ENCODE results near the gene TBC1D17.

TBC1D17 gene

GRCh38 chr19:49850487-49851342 is 26.8 kb upstream of the TBC1D17 start, which contains the start of gene PTOV1:
Gene PTOV1 (plus strand): TSS chr19:49851159.
- peak within 1 kb of the TSS; percentile 100 for H3K4me3 ChIP-seq (ENCODE audit: severe bottlenecking)
- H3K27ac ChIP-seq (ENCODE audit: poor library complexity, severe bottlenecking) = peak within 1 kb of the TSS; percentile 85
- H3K4me1 ChIP-seq (ENCODE audit: insufficient read depth, poor library complexity, severe bottlenecking) = peaks cover 21% of the 10 kb centered on the region
- DNase-seq (ENCODE audit: low spot score) = peak; percentile 93
- peak; percentile 74 for ATAC-seq (ENCODE audit: low read depth)
- TF ChIP-seq, protein P1, sequence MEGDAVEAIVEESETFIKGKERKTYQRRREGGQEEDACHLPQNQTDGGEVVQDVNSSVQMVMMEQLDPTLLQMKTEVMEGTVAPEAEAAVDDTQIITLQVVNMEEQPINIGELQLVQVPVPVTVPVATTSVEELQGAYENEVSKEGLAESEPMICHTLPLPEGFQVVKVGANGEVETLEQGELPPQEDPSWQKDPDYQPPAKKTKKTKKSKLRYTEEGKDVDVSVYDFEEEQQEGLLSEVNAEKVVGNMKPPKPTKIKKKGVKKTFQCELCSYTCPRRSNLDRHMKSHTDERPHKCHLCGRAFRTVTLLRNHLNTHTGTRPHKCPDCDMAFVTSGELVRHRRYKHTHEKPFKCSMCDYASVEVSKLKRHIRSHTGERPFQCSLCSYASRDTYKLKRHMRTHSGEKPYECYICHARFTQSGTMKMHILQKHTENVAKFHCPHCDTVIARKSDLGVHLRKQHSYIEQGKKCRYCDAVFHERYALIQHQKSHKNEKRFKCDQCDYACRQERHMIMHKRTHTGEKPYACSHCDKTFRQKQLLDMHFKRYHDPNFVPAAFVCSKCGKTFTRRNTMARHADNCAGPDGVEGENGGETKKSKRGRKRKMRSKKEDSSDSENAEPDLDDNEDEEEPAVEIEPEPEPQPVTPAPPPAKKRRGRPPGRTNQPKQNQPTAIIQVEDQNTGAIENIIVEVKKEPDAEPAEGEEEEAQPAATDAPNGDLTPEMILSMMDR (IDR thresholded peaks at IDR 0.05; ENCODE audit: poor library complexity, severe bottlenecking) = no peak
- no peaks in the 10 kb centered on the region for H3K9me3 ChIP-seq (ENCODE audit: severe bottlenecking)
- peaks cover 11% of the 10 kb centered on the region for H3K36me3 ChIP-seq (ENCODE audit: low read depth)
- H3K27me3 ChIP-seq (ENCODE audit: insufficient read depth, poor library complexity, severe bottlenecking) = no peaks in the 10 kb centered on the region

DNA sequence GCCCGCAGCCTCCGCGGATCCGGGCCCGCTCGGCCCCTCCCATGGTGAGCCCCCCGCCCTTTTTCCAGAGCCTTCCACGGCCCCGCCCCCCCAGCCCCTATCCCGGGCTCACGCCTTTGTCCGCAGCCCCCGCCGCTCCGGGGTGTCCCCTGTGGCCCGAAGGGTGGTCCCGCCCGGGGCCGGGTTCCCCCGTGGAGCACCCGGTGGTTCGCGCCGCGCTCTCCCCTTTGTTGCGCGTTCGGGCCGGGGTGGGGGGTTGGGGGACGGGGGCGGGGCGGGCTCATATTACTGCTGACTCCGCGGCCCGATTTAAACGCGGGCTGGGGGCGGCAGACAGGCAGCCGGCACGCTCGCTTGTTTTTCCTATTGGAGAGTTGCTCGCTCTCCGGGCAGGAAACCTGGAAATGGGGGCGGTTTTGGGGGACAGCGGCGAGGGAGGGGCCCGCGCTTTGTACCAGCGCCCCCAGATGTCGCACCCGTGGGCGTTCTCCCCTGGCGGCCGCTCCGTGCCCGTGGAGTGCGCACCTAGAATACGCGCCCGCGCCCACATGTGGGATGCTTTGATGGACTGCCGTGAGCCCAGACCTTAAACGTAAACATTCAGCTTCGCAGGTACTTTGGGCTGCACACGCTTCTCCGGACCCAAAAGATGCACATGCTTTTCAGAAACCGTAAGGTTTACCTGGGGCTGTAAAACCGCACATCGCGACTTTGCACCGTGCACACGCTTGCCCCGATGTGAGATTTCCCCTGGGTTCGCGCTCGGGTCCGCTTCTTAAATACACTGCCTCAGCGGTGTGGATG is 25.8 kb upstream of the TBC1D17 start:
- Histone ChIP-seq H3K27ac (ENCODE audit: poor library complexity, severe bottlenecking) (peak overlapping the region; percentile 85), H3K4me3 (ENCODE audit: severe bottlenecking) (peak overlapping the region; percentile 100), H3K27me3 (ENCODE audit: insufficient read depth, poor library complexity, severe bottlenecking) (no peaks in the 10 kb centered on the region), H3K9me3 (ENCODE audit: severe bottlenecking) (no peaks in the 10 kb centered on the region), H3K4me1 (ENCODE audit: insufficient read depth, poor library complexity, severe bottlenecking) (peaks cover 21% of the 10 kb centered on the region), H3K36me3 (ENCODE audit: low read depth) (peaks cover 14% of the 10 kb centered on the region)
- TF ChIP-seq, protein P1 (IDR thresholded peaks at IDR 0.05; ENCODE audit: poor library complexity, severe bottlenecking) = no peak
- DNase-seq (ENCODE audit: low spot score) = no peak
- ATAC-seq (ENCODE audit: low read depth) = no peak

DNA sequence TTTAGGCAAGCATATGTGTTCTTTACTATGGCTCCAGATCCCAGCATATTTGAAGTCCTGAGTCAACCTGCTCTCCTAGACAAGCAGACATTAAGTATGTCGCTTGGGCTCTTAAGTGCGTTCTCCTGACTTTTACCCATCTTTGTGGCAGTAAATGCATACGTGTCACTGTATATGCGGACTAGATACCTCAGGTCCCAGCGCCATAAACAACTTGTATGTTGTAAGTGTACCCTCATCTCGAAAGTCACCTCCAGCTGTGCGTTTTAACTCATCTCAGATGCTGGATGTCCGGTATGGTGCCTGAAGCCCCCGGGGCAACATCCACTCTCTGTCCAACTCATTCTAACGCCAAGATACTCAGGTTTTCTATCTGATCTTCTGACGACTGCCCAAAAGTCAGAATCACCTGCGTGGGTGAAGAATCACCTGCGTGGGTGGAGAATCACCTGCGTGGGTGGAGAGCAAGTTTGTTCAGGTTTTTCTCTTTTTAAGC is 24.8 kb upstream of the TBC1D17 start:
- Histone ChIP-seq H3K9me3 (ENCODE audit: severe bottlenecking) (no peaks in the 10 kb centered on the region), H3K27ac (ENCODE audit: poor library complexity, severe bottlenecking) (no peak overlapping the region), H3K4me3 (ENCODE audit: severe bottlenecking) (no peak overlapping the region), H3K36me3 (ENCODE audit: low read depth) (peaks cover 24% of the 10 kb centered on the region), H3K4me1 (ENCODE audit: insufficient read depth, poor library complexity, severe bottlenecking) (peaks cover 21% of the 10 kb centered on the region), H3K27me3 (ENCODE audit: insufficient read depth, poor library complexity, severe bottlenecking) (no peaks in the 10 kb centered on the region)
- ATAC-seq (ENCODE audit: low read depth) (no peak), DNase-seq (ENCODE audit: low spot score) (no peak)
- TF ChIP-seq, protein P1 (IDR thresholded peaks at IDR 0.05; ENCODE audit: poor library complexity, severe bottlenecking) = no peak

DNA sequence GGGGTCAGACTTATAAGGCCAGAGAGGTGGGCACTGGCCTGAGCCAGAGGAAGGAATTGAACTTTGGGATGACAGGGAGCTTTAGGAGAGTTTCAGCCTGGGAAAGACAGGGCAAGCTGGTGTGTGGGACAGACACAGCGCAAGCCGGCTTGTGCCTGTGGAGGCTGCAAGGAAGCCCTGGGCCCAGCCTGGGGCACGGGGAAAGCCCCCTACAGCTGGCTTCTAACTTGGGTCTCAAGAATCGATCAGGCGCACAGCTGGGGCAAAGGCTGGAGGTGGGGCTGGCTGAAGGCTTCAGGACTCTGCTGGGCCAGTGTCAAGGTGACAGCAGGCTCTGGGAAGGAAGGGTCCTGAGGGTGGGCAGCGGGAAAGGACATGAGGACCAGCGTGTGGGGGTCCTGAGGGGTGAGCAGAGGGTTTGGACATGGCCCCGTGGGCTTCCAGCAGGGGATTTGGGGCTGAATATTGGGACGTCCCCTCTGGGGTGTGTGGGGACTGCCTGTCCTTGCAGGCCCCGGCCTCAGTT is 23.6 kb upstream of the TBC1D17 start:
- Histone ChIP-seq H3K27ac (ENCODE audit: poor library complexity, severe bottlenecking) (no peak overlapping the region), H3K27me3 (ENCODE audit: insufficient read depth, poor library complexity, severe bottlenecking) (no peaks in the 10 kb centered on the region), H3K9me3 (ENCODE audit: severe bottlenecking) (no peaks in the 10 kb centered on the region), H3K4me3 (ENCODE audit: severe bottlenecking) (no peak overlapping the region), H3K4me1 (ENCODE audit: insufficient read depth, poor library complexity, severe bottlenecking) (peaks cover 9% of the 10 kb centered on the region), H3K36me3 (ENCODE audit: low read depth) (peaks cover 36% of the 10 kb centered on the region)
- ATAC-seq (ENCODE audit: low read depth) (no peak), DNase-seq (ENCODE audit: low spot score) (no peak)
- TF ChIP-seq, protein P1 (IDR thresholded peaks at IDR 0.05; ENCODE audit: poor library complexity, severe bottlenecking) = no peak
